ENCODE results near the gene ACP1.

- TF ChIP-seq, protein P1, sequence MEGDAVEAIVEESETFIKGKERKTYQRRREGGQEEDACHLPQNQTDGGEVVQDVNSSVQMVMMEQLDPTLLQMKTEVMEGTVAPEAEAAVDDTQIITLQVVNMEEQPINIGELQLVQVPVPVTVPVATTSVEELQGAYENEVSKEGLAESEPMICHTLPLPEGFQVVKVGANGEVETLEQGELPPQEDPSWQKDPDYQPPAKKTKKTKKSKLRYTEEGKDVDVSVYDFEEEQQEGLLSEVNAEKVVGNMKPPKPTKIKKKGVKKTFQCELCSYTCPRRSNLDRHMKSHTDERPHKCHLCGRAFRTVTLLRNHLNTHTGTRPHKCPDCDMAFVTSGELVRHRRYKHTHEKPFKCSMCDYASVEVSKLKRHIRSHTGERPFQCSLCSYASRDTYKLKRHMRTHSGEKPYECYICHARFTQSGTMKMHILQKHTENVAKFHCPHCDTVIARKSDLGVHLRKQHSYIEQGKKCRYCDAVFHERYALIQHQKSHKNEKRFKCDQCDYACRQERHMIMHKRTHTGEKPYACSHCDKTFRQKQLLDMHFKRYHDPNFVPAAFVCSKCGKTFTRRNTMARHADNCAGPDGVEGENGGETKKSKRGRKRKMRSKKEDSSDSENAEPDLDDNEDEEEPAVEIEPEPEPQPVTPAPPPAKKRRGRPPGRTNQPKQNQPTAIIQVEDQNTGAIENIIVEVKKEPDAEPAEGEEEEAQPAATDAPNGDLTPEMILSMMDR (IDR thresholded peaks at IDR 0.05): no peak
- TF ChIP-seq POLR2A (IDR thresholded peaks at IDR 0.05): no peak
- TF ChIP-seq POLR2AphosphoS5 (IDR thresholded peaks at IDR 0.05): no peak
- TF ChIP-seq EP300 (IDR thresholded peaks at IDR 0.05): no peak
These were observed 46.2 kb downstream of the ACP1 start for GRCh38 chr2:310994-311393.
